RWPE2 (cell line): ENCODE results near the gene MOSPD3.
"Not testable (repeated sequence)": the region's sequence is repeated elsewhere in the genome, so short reads cannot be mapped to it uniquely, and the experiment has no call there.

Experiments
- ATAC-seq: fragments of 200-7000 bp; cut with Tn5 transposase; 3 replicates; pipeline ENCODE4 v1.9.1; 2021; ENCODE audit warnings: low read depth
- DNase-seq: peaks from one replicate; pipeline ENCODE4 v3.0.0-alpha.2; 2020; ENCODE audit warnings: low spot score
- H3K27ac ChIP-seq: fragments of 450-650 bp; 2 replicates; pipeline ENCODE4 v1.5.1; 2017; ENCODE audit warnings: mild to moderate bottlenecking; ENCODE audit not compliant: poor library complexity, severe bottlenecking
- H3K27me3 ChIP-seq: fragments of 250-450 bp; sonication (Bioruptor Pico); 2 replicates; pipeline ENCODE4 v1.5.1; 2021; ENCODE audit warnings: mild to moderate bottlenecking, moderate library complexity; ENCODE audit not compliant: insufficient read depth, poor library complexity, severe bottlenecking
- H3K36me3 ChIP-seq: fragments of 250-450 bp; sonication (Bioruptor Pico); 2 replicates; pipeline ENCODE4 v1.5.1; 2020; ENCODE audit warnings: low read depth, mild to moderate bottlenecking, moderate library complexity
- H3K4me1 ChIP-seq: fragments of 250-450 bp; sonication (Bioruptor Pico); 2 replicates; pipeline ENCODE4 v1.5.1; 2021; ENCODE audit warnings: mild to moderate bottlenecking, moderate library complexity; ENCODE audit not compliant: insufficient read depth, poor library complexity, severe bottlenecking
- H3K4me3 ChIP-seq: fragments of 250-450 bp; sonication (Bioruptor Pico); 2 replicates; pipeline ENCODE4 v1.5.1; 2021; ENCODE audit warnings: mild to moderate bottlenecking, moderate library complexity; ENCODE audit not compliant: severe bottlenecking
- H3K9me3 ChIP-seq: fragments of 250-450 bp; sonication (Bioruptor Pico); 2 replicates; pipeline ENCODE4 v1.5.1; 2021; ENCODE audit warnings: mild to moderate bottlenecking, moderate library complexity; ENCODE audit not compliant: severe bottlenecking
- CTCF ChIP-seq: fragments of 450-650 bp; IDR thresholded peaks from one replicate; pipeline ENCODE4 v1.5.1; 2017; ENCODE audit warnings: mild to moderate bottlenecking, moderate library complexity; ENCODE audit not compliant: poor library complexity, severe bottlenecking

MOSPD3 gene

DNA sequence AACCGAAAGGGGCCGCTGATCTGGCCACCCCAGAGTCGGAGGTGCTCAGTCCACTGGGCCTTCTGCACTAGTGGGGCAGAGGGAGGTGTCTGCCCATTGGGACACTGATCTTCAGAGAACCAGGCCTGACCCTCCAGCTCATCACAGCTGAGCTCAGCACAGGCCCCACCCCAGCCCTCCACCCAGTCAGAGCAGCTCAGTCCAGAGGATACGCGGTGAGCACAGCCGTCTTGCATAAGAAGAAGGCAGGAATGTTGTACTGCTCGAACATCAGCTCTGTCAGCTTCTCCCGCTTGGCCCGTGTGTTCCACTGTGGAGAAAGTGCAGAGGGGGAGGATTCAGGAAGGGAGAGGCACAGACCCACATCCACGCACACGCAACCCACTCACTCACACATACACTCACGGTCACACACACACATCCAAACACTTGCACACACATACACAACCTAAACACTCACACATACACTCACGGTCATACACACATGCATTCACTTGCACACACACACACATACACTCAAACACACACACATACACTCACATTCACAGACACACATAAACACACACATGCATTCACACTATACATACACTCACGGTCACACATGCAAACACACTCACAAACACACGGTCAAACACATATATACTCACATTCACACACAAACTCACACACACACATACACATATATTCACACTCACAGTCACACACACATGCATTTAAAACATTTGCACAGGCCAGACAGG is 37.7 kb downstream of the MOSPD3 start:
- DNase-seq (no peak), ATAC-seq (peak; percentile 77)
- no peaks in the 10 kb centered on the region for H3K4me1 ChIP-seq
- H3K27ac ChIP-seq, result no peak overlapping the region
- H3K36me3 ChIP-seq, result no peaks in the 10 kb centered on the region
- TF ChIP-seq CTCF, result no peak
- peaks cover 9% of the 10 kb centered on the region for H3K27me3 ChIP-seq
- no peak overlapping the region for H3K4me3 ChIP-seq
- H3K9me3 ChIP-seq, result no peaks in the 10 kb centered on the region

- H3K27ac ChIP-seq, result no peak overlapping the region
- H3K4me3 ChIP-seq, result no peak overlapping the region
- TF ChIP-seq CTCF, result no peak
These were observed 42.8 kb downstream of the MOSPD3 start for GRCh38 chr7:100654908-100655831.

DNA sequence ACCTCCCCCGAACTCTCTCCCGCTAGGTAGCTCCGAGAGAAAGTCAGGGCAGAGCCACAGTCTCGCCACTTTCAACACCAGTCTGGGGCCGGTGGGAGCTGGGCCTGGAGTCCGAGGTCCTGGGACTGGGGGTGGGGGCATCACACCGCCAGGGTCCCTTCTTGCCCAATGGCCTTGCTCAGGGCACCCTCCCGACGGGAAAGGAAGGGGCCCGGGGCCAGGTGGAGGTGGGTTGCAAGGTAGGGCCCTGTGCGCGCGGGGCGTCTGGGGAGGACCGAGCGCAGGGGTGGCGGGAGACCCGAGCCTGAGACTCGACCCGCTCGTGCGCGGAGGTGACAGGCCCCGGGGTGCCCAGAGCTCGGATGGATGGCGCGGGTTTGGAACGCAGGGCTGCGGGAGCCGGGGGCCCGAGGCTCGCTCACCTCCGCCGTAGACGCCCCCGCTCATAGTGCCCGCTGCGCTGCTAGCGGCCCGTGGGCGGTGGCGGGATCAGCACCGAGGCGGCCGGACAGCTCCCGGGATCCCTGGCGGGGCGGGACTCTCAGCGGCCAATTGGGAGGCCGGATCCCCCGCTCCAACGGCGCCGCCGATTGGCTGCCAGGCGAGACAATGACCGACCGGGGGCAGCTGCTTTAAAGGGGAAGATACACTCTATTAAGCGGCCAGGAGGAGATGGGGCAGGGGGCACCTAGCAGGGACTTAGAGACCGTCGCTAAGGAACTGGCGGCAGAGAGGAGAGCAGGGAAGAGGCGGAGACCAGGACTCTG is 43.8 kb downstream of the MOSPD3 start, which contains the start of gene ACTL6B:
ACTL6B (minus strand) TSS at position 541 of the 767 bp plus-strand sequence; CDS start at position 447, 94 bp downstream.
- DNase-seq (no peak), ATAC-seq (peak; percentile 48)
- no peak for TF ChIP-seq CTCF
- H3K27me3 ChIP-seq, result peaks cover 29% of the 10 kb centered on the region
- no peaks in the 10 kb centered on the region for H3K36me3 ChIP-seq
- H3K4me1 ChIP-seq, result no peaks in the 10 kb centered on the region
- H3K9me3 ChIP-seq, result no peaks in the 10 kb centered on the region
- no peak within 1 kb of the TSS for H3K4me3 ChIP-seq
- H3K27ac ChIP-seq, result no peak within 1 kb of the TSS

More at GRCh38 chr7:100654908-100655831, 42.8 kb downstream of the MOSPD3 start:
- Histone ChIP-seq H3K27me3 (peaks cover 29% of the 10 kb centered on the region), H3K36me3 (no peaks in the 10 kb centered on the region), H3K9me3 (no peaks in the 10 kb centered on the region), H3K4me1 (no peaks in the 10 kb centered on the region)
- DNase-seq (no peak), ATAC-seq (no peak)

- not testable (repeated sequence) for H3K9me3 ChIP-seq, ATAC-seq, H3K27me3 ChIP-seq, H3K36me3 ChIP-seq, H3K4me3 ChIP-seq, H3K27ac ChIP-seq, H3K4me1 ChIP-seq, DNase-seq
These were observed 49.9 kb downstream of the MOSPD3 start for GRCh38 chr7:100662194-100662776.
